ENCODE data around the gene DGAT2. TPM values are rescaled to one million over a fixed set of nuclear protein-coding genes. Genes with fewer than 3 reads are reported as not detected.

Gene DGAT2
- total RNA-seq, 4 donors from 2014 or later: 2.1 to 4.9 (median 4.1) TPM

DNA sequence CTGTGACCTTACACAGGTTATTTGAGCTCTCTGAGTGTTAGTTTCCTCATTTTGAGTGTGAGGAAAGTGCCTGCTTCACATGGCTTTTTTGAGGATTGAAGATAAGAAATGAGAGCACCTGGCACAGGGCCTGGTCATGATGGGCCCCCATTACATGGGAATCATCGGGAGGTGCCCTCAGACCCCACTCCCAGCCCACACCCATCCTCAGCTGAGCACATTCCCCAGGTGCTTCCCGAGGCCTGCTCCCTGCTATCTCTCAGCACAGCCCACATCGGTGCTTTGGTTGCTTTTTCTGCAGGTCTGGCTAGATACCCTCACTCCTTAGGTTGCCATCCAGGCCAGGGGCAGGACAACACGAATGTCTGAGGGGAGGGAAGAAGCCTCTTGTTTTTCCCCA, 16.6 kb downstream of the DGAT2 start:
- in situ Hi-C loops (cut with MboI; ENCODE audit: low sequenced_read_pairs in 4 of 4): loop anchor here in 1 of 4 donors (25.0 kb wide), 1 partner anchor 377 kb away; no protein-coding TSS in a partner anchor
- no peaks in the 10 kb centered on the region for H3K36me3 ChIP-seq
- no peaks in the 10 kb centered on the region for H3K9me3 ChIP-seq
- no peaks in the 10 kb centered on the region for H3K4me1 ChIP-seq
- no peaks in the 10 kb centered on the region for H3K27me3 ChIP-seq
- no peak for TF ChIP-seq POLR2A (IDR thresholded peaks at IDR 0.05)
- TF ChIP-seq, protein P1, sequence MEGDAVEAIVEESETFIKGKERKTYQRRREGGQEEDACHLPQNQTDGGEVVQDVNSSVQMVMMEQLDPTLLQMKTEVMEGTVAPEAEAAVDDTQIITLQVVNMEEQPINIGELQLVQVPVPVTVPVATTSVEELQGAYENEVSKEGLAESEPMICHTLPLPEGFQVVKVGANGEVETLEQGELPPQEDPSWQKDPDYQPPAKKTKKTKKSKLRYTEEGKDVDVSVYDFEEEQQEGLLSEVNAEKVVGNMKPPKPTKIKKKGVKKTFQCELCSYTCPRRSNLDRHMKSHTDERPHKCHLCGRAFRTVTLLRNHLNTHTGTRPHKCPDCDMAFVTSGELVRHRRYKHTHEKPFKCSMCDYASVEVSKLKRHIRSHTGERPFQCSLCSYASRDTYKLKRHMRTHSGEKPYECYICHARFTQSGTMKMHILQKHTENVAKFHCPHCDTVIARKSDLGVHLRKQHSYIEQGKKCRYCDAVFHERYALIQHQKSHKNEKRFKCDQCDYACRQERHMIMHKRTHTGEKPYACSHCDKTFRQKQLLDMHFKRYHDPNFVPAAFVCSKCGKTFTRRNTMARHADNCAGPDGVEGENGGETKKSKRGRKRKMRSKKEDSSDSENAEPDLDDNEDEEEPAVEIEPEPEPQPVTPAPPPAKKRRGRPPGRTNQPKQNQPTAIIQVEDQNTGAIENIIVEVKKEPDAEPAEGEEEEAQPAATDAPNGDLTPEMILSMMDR (IDR thresholded peaks at IDR 0.05 in 4 of 5, conservative IDR thresholded peaks at IDR 0.05 in 1 of 5): no peak
- intact Hi-C loops (cut with DNase I; ENCODE audit: low total_unique reads): no loop called here
- ATAC-seq (no peak), DNase-seq (no peak)
- H3K27ac ChIP-seq: no peak overlapping the region
- H3K4me3 ChIP-seq: no peak overlapping the region

DNA sequence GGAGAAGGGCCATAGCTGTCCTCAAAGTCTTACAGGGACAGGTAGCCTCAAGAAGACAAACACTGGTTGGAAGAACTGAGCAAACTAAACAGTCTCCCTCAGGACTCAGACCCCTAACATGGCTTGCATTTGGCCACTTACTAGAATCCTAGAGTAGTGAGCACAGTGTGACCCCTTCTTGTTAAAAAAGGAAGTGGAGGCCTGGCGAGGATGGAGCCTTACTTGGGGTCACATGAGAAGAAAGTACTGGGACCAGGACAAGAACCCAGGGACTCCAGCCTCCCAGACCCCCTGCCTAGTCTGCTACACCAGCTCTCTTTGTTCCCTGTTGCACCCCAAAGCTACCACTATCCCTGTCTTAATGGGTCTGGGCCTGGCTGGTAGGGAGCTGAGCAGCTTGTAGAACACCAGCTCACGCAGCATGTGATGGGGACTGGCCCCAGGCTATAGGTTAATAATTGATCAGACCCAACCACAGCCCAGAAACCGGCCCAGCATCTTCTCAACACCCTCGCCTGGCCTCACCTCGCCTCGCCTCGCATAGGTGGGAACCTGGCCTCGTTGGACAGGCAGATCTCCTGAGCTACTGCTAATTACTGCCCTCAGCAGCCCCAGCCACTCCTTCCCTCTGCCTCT, 17.6 kb downstream of the DGAT2 start:
- in situ Hi-C loops (cut with MboI; ENCODE audit: low sequenced_read_pairs in 4 of 4) (loop anchor here in 1 of 4 donors (25.0 kb wide), 1 partner anchor 376 kb away; no protein-coding TSS in a partner anchor), intact Hi-C loops (cut with DNase I; ENCODE audit: low total_unique reads) (no loop called here)
- no peak for DNase-seq
- Histone ChIP-seq H3K27me3 (no peaks in the 10 kb centered on the region), H3K4me3 (no peak overlapping the region), H3K4me1 (no peaks in the 10 kb centered on the region), H3K36me3 (no peaks in the 10 kb centered on the region), H3K27ac (no peak overlapping the region), H3K9me3 (no peaks in the 10 kb centered on the region)
- ATAC-seq: no peak
- no peak for TF ChIP-seq POLR2A (IDR thresholded peaks at IDR 0.05)
- TF ChIP-seq, protein P1 (IDR thresholded peaks at IDR 0.05 in 4 of 5, conservative IDR thresholded peaks at IDR 0.05 in 1 of 5): no peak

- DNase-seq: no peak
- Histone ChIP-seq H3K4me3 (no peak overlapping the region), H3K9me3 (no peaks in the 10 kb centered on the region), H3K27me3 (no peaks in the 10 kb centered on the region), H3K27ac (no peak overlapping the region), H3K36me3 (no peaks in the 10 kb centered on the region), H3K4me1 (no peaks in the 10 kb centered on the region)
- TF ChIP-seq, protein P1 (IDR thresholded peaks at IDR 0.05 in 4 of 5, conservative IDR thresholded peaks at IDR 0.05 in 1 of 5): no peak
- TF ChIP-seq POLR2A (IDR thresholded peaks at IDR 0.05): no peak
- in situ Hi-C loops (cut with MboI; ENCODE audit: low sequenced_read_pairs in 4 of 4) (loop anchor here in 1 of 4 donors (25.0 kb wide), 1 partner anchor 373 kb away; no protein-coding TSS in a partner anchor), intact Hi-C loops (cut with DNase I; ENCODE audit: low total_unique reads) (no loop called here)
- ATAC-seq: no peak
Measured at GRCh38 chr11:75789521-75789920, 20.9 kb downstream of the DGAT2 start.

DNA sequence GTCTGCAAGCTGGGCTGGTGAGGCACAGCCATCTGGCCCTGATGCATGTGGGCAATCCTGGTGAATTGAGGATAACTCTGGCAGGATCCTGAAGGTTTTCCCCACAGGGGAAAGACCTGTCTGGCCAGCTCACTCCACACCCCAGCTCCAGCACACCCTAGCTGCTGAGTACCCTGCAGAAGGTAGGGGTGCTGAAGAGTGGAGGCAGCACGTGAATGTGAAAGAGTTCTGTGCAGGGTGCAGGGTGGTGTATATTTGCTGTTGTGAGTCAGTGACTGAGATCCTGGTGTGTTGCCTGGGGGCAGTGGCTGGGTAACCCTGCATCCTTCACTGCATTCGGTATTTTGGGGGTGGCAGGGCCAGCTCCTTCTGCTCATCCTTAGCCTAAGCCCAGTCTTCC, 22.4 kb downstream of the DGAT2 start:
- TF ChIP-seq POLR2A (IDR thresholded peaks at IDR 0.05): no peak
- TF ChIP-seq, protein P1 (IDR thresholded peaks at IDR 0.05 in 4 of 5, conservative IDR thresholded peaks at IDR 0.05 in 1 of 5): no peak
- in situ Hi-C loops (cut with MboI; ENCODE audit: low sequenced_read_pairs in 4 of 4): loop anchor here in 1 of 4 donors (25.0 kb wide), 1 partner anchor 371 kb away; no protein-coding TSS in a partner anchor
- intact Hi-C loops (cut with DNase I; ENCODE audit: low total_unique reads): no loop called here
- Histone ChIP-seq H3K27ac (no peak overlapping the region), H3K9me3 (no peaks in the 10 kb centered on the region), H3K4me1 (no peaks in the 10 kb centered on the region), H3K36me3 (no peaks in the 10 kb centered on the region), H3K27me3 (no peaks in the 10 kb centered on the region), H3K4me3 (no peak overlapping the region)
- ATAC-seq (no peak), DNase-seq (no peak)

Measured in gastrocnemius medialis (tissue), 4 donors.